PFSK-1 (cell line): Measurements from ENCODE around the gene ARSG.

Source experiments
- FOXP2 ChIP-seq: optimal IDR thresholded peaks from 2 replicates; pipeline ENCODE3; 2011; ENCODE audit warnings: borderline replicate concordance, control low read depth, inconsistent platforms; ENCODE audit not compliant: insufficient read depth; ENCODE audit errors: extremely low read length, extremely low read depth
- POLR2AphosphoS5 ChIP-seq: IDR thresholded peaks from 2 replicates; pipeline ENCODE4 v1.6.1; 2012; ENCODE audit warnings: low read depth, mild to moderate bottlenecking, control low read depth, low read length, moderate library complexity
- REST ChIP-seq, 2 experiments: IDR thresholded peaks; 2 replicates each; pipeline versions ENCODE4 v1.6.1 to v1.8.0; 2011 to 2012; ENCODE audit warnings: low read depth in 2 of 2, low read length in 2 of 2, control low read depth in 1 of 2, inconsistent platforms in 1 of 2, mild to moderate bottlenecking in 1 of 2, moderate library complexity in 1 of 2; ENCODE audit not compliant: insufficient read depth in 1 of 2
- SIN3A ChIP-seq: IDR thresholded peaks from 2 replicates; pipeline ENCODE4 v1.6.1; 2012; ENCODE audit warnings: mild to moderate bottlenecking, low read length, moderate library complexity, borderline replicate concordance; ENCODE audit not compliant: insufficient read depth
- TAF1 ChIP-seq: IDR thresholded peaks from 2 replicates; pipeline ENCODE4 v1.6.1; 2012; ENCODE audit warnings: low read length, control low read depth, borderline replicate concordance; ENCODE audit not compliant: insufficient read depth

Gene ARSG

GRCh38 chr17:68248891-68249290 lies 42.4 kb upstream of the ARSG start:
- no peak for TF ChIP-seq SIN3A
- TF ChIP-seq TAF1, result no peak
- TF ChIP-seq POLR2AphosphoS5, result no peak

- TF ChIP-seq FOXP2 (no peak), TAF1 (no peak), REST (IDR thresholded peaks at IDR 0.05; ENCODE audit: insufficient read depth in 1 of 2, low read depth in 2 of 2, low read length in 2 of 2) (no peak), POLR2AphosphoS5 (no peak)
Measured at GRCh38 chr17:68249354-68249765, 41.9 kb upstream of the ARSG start.

GRCh38 chr17:68255151-68255550 lies 36.1 kb upstream of the ARSG start:
- no peak for TF ChIP-seq SIN3A
- TF ChIP-seq POLR2AphosphoS5, result no peak
- no peak for TF ChIP-seq REST (IDR thresholded peaks at IDR 0.05; ENCODE audit: insufficient read depth in 1 of 2, low read depth in 2 of 2, low read length in 2 of 2)
- TF ChIP-seq FOXP2, result no peak
- no peak for TF ChIP-seq TAF1

GRCh38 chr17:68255731-68256538 lies 35.4 kb upstream of the ARSG start:
- no peak for TF ChIP-seq SIN3A
- TF ChIP-seq POLR2AphosphoS5, result no peak
- TF ChIP-seq FOXP2, result no peak
- TF ChIP-seq REST (IDR thresholded peaks at IDR 0.05; ENCODE audit: insufficient read depth in 1 of 2, low read depth in 2 of 2, low read length in 2 of 2), result no peak
- TF ChIP-seq TAF1, result no peak

- TF ChIP-seq REST (IDR thresholded peaks at IDR 0.05; ENCODE audit: insufficient read depth in 1 of 2, low read depth in 2 of 2, low read length in 2 of 2), result no peak
- TF ChIP-seq POLR2AphosphoS5, result no peak
- no peak for TF ChIP-seq TAF1
- TF ChIP-seq SIN3A, result no peak
- TF ChIP-seq FOXP2, result no peak
Measured at GRCh38 chr17:68257934-68258333, 33.4 kb upstream of the ARSG start.
